Right ventricle myocardium superior (tissue), 1 donor: ENCODE measurements around the gene LTV1. TPM values are rescaled to one million over a fixed set of nuclear protein-coding genes. Genes with fewer than 3 reads are reported as not detected.
"Not testable (repeated sequence)": the region's sequence is repeated elsewhere in the genome, so short reads cannot be mapped to it uniquely, and the experiment has no call there.

Source experiments
- ATAC-seq: fragments of 200-7000 bp; cut with Tn5 transposase; one replicate; pipeline ENCODE4 v1.9.1; 2020; ENCODE audit warnings: mild to moderate bottlenecking; ENCODE audit not compliant: poor library complexity
- DNase-seq: peaks from one replicate; pipeline ENCODE4 v3.0.0-alpha.2; 2020
- intact Hi-C: fragments of 100-400 bp; cut with DNase I; formaldehyde crosslinking; loops from one replicate; pipeline ENCODE4 v1.11.2; 2022
- long read RNA-seq: library from polyadenylated mRNA; unstranded; transcript quantifications from one replicate; pipeline ENCODE4 v2.0.0, GENCODE V29; 2021
- total RNA-seq: library from RNA; stranded (reverse); fragmentation: NEBNext Ultra II Directional; extraction: Animal tissue kit (Norgen Biotek cat#: 25700); gene quantifications from one replicate; pipeline ENCODE4 v1.2.1, GENCODE V29; 2021
- donor health status: DM: no; HTN: yes; CAD: no; lungs with severe emphysema.

The LTV1 gene, protein sequence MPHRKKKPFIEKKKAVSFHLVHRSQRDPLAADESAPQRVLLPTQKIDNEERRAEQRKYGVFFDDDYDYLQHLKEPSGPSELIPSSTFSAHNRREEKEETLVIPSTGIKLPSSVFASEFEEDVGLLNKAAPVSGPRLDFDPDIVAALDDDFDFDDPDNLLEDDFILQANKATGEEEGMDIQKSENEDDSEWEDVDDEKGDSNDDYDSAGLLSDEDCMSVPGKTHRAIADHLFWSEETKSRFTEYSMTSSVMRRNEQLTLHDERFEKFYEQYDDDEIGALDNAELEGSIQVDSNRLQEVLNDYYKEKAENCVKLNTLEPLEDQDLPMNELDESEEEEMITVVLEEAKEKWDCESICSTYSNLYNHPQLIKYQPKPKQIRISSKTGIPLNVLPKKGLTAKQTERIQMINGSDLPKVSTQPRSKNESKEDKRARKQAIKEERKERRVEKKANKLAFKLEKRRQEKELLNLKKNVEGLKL
- total RNA-seq, result 12.2 TPM
- long read RNA-seq, transcript LTV1-201 (11 exons, 1,847 nt), result major isoform, 30 of 31 reads
- long read RNA-seq, partial matches to known transcripts, result 1 of 31 reads
- long read RNA-seq, other reads (novel, unspliced or antisense), result 0 of 31 reads

- intact Hi-C loops, result loop anchor here (5.0 kb wide), 1 partner anchor 266 kb away; no protein-coding TSS in a partner anchor
- ATAC-seq, result peak; percentile 100
- DNase-seq, result peak; percentile 98
Measured at GRCh38 chr6:143842902-143843676, at the start of gene LTV1. LTV1 (plus strand) TSS chr6:143843338; CDS start chr6:143843478, 140 bp downstream.

GRCh38 chr6:143796551-143796950 lies 46.6 kb upstream of the LTV1 start:
- DNase-seq, intact Hi-C loops, ATAC-seq: not testable (repeated sequence)

DNA sequence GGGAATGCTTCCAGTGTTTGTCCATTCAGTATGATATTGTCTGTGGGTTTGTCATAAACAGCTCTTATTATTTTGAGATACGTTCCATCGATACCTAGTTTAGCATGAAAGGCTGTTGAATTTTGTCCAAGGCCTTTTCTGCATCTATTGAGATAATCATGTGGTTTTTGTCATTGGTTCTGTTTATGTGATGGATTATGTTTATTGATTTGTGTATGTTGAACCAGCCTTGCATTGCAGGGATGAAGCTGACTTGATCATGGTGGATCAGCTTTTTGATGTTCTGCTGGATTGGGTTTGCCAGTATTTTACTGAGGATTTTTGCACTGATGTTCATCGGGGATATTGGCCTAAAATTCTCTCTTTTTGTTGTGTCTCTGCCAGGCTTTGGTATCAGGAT lies 44.7 kb upstream of the LTV1 start:
- intact Hi-C loops, ATAC-seq, DNase-seq: not testable (repeated sequence)

GRCh38 chr6:143802833-143803565 lies 40.1 kb upstream of the LTV1 start:
- intact Hi-C loops, result no loop called here
- ATAC-seq, result no peak
- no peak for DNase-seq

GRCh38 chr6:143803769-143804568 lies 39.2 kb upstream of the LTV1 start:
- intact Hi-C loops, result no loop called here
- DNase-seq, result no peak

DNA sequence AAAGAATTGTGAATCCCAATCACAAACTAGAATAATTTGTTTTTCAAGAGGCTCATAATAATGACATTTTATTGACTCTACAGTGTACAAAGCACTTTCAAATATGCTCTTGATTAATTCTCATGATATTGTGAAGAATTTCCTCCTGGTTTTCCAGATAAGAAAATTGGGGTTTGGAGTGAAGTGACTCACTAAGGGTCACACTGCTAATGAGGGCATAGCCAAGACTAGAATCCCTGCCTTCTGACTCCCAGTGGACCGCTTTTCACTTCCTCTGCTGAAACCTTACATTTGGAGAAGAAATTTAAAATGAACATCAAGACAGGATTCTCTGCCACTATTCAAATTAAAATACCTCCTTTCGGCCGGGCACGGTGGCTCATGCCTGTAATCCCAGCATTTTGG lies 38.3 kb upstream of the LTV1 start:
- ATAC-seq (no peak), DNase-seq (no peak)
- intact Hi-C loops, result no loop called here

More at GRCh38 chr6:143803769-143804568, 39.2 kb upstream of the LTV1 start:
- no peak for ATAC-seq

DNA sequence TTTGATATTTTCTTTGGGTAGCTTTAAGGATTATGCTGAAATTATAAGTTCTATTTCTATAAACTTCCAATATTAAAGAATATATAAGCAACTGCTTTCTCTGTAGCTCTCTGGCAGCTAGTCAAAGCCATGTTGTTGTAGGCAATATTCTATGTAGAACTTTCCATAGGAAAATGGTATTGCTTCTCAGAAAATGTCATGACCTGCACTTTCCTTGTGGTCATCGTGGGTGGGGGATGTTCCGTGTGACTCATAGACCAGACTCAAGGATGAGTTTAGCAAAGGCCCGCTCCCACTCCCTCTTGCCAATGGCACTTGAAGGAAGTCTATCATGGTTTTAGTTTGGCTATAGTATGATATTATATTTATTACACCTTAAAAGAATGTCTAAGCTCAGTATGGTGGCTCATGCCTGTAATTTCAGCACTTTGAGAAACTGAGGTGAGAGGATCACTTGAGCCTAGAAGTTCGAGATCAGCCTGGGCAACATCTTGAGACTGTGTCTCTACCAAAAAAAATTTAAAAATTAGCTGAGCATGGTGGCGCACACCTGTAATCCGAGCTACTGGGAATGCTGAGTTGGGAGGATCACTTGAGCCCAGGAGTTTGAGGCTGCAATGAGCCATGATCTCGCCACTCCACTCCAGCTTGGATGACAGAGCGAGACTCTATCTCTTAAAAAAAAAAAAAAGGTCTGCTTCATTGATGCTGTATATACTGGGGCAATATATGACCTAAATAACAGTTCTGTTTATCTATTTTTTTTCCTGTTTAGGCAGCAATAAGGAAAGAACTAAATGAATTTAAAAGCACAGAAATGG lies 36.6 kb upstream of the LTV1 start:
- intact Hi-C loops, result no loop called here
- DNase-seq, result no peak
- ATAC-seq, result no peak

- ATAC-seq, result no peak
Measured at GRCh38 chr6:143807103-143807772, 35.9 kb upstream of the LTV1 start.

DNA sequence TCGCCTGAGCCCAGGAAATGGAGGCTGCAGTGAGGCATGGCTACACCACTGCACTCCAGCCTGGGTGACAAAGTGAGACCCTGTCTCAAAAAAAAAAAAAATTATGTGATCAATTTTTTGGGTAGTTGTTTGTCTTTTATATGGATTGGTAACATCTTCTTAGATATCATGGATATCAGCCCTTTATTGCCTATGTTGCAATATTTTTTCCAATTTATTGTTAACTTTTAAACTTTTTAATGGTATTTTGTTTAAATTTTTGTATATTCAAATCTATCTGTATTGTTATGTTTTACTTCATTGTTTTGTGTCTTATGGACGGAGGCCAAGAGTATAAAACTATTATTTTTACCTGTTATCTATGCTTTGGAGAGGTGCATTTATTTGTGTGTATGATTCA lies 32.4 kb upstream of the LTV1 start:
- ATAC-seq, result no peak
- no peak for DNase-seq
- intact Hi-C loops, result no loop called here

More at GRCh38 chr6:143807103-143807772, 35.9 kb upstream of the LTV1 start:
- DNase-seq, result no peak
- intact Hi-C loops, result no loop called here

DNA sequence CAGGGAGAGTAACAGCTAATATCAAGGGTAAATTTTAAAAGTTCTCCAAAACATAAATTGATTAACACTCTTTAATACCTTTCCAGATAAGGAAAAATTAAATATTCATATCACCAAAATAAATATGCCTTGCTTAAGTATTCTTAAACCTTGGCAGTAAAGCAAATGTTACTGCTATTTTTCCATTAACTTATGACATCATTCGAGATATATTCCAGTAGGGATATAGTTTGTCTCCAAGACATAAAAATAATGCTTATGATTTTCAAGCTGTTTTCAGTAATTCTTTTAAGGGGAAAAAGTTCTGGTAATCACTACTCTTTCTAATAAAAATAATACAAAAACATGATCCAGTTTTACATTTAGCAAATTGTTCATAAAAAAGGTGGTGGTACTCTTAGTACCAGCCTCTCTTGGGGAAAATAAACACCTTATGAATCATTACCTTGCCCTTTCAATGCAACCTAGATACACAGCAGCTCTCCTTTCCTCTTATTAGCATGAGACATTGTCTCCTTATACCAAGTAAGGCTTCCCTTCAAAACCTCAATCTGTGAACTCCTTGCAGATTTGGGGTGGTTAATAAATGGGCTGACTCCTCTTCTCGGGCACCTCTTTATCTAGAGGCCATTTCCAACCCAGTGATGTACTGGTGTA lies 31.5 kb upstream of the LTV1 start:
- intact Hi-C loops, result no loop called here
- no peak for ATAC-seq

GRCh38 chr6:143817621-143818020 lies 25.5 kb upstream of the LTV1 start:
- ATAC-seq, result no peak
- DNase-seq, result no peak
- intact Hi-C loops, result no loop called here

More for the DNA sequence above, 31.5 kb upstream of the LTV1 start:
- no peak for DNase-seq

- ATAC-seq, result no peak
- DNase-seq, result no peak
- intact Hi-C loops, result no loop called here
Measured at GRCh38 chr6:143821359-143821758, 21.8 kb upstream of the LTV1 start.

DNA sequence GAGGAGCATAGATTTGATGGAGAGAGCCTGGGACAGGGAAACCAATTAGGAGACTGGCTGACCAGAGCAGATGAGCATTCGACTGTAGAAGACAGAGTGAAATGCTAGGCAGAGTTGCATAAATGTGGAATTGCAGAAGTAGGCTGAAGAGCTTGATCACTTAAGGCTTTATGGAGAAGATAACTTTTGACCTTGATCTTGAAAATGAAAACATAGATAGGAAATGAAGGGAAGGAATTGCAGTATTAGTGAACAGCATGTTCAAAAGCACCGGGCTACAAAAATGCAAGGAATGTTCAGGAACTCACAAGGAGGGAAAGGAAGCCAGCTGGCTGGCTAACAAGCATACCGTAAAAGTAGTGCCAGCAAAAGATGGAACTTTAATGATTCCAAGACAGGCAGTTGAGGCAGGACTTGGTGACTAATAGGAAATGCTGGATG lies 20.5 kb upstream of the LTV1 start:
- no peak for ATAC-seq
- intact Hi-C loops, result no loop called here
- DNase-seq, result no peak

DNA sequence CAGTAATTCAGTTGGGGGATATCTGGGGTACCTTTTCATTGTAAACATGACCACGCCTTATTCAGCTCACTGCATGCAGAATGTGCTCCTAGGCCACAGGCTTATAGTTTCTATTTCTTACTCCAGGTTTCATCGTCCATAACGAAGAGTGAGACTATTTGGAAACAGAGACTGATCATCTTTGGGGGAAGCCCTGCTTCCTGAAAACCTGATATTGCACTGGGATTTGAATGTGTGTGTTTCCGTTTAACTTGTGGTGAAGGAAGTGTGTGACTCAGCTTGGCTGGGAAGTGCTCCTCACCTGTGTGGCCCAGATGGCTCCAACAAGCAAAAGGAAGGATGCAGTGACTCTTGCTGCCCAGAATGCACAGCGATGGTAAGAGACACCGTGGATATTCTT lies 19.6 kb upstream of the LTV1 start:
- intact Hi-C loops, result no loop called here
- DNase-seq, result no peak
- no peak for ATAC-seq

- no peak for ATAC-seq
- DNase-seq, result no peak
- intact Hi-C loops, result no loop called here
Measured at GRCh38 chr6:143828572-143828971, 14.6 kb upstream of the LTV1 start.

DNA sequence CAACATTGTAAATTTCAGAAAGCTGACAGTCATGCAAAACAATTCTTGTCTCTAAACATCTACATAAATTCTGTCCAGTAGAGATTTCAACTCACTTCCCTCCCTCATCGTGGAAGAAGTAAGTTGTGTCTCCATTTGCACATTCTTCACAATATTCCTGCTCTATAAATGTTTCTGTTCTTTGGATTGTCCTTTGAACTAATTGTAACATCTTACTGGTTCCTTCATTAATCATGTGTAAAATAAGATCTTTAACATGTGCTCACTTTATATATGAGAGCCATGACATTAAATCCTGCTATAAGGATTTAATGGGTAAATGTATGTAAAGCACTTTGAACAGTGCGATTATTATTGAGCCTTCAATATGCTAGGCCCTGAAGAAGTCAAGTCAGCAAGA lies 7.0 kb upstream of the LTV1 start:
- DNase-seq (no peak), ATAC-seq (no peak)
- intact Hi-C loops, result no loop called here
